Measurements from ENCODE around the gene RHBG. TPM values are rescaled to one million over a fixed set of nuclear protein-coding genes. Genes with fewer than 3 reads are reported as not detected.

Gene RHBG
- not detected in 2 replicates for polyA plus RNA-seq

GRCh38 chr1:156368889-156369684, at the start of gene RHBG:
TSS of gene RHBG (plus strand) at chr1:156369211. CDS start at chr1:156369250, 39 bp downstream.

GRCh38 chr1:156338180-156338976, 30.6 kb upstream of the RHBG start, which contains the start of the genes CCT3 and TSACC:
TSS of gene CCT3 (minus strand) at chr1:156338292. CDS start at chr1:156338184, 108 bp downstream.
TSS of gene TSACC (plus strand) at chr1:156338526. CDS start at chr1:156339758, 1,232 bp downstream.

Other genes starting within 250 kb of the RHBG start
- 0.15 and 2.8 TPM in 2 replicates for gene SEMA4A, start 215.6 kb upstream of the RHBG start, polyA plus RNA-seq
- 8.0 and 20.7 TPM in 2 replicates for gene SLC25A44, start 175.1 kb upstream of the RHBG start, polyA plus RNA-seq
- 5.2 and 18.5 TPM in 2 replicates for gene PMF1, start 156.2 kb upstream of the RHBG start, polyA plus RNA-seq
- not detected in 2 replicates for gene BGLAP, start 127.0 kb upstream of the RHBG start, polyA plus RNA-seq
- 0.20 and 1.6 TPM in 2 replicates for gene PAQR6, start 121.2 kb upstream of the RHBG start, polyA plus RNA-seq
- gene SMG5, start 86.4 kb upstream of the RHBG start, polyA plus RNA-seq, result 1.3 and 2.2 TPM in 2 replicates
- 0.39 and 0.52 TPM in 2 replicates for gene TMEM79, start 84.9 kb upstream of the RHBG start, polyA plus RNA-seq
- 12.5 and 19.4 TPM in 2 replicates for gene GLMP, start 73.5 kb upstream of the RHBG start, polyA plus RNA-seq
- not detected in 2 replicates for gene VHLL, start 69.9 kb upstream of the RHBG start, polyA plus RNA-seq
- 121 and 150 TPM in 2 replicates for gene CCT3, start 30.9 kb upstream of the RHBG start, polyA plus RNA-seq
- 3.0 and 3.1 TPM in 2 replicates for gene TSACC, start 30.7 kb upstream of the RHBG start, polyA plus RNA-seq
- gene MEF2D, start 131.6 kb downstream of the RHBG start, polyA plus RNA-seq, result 2.1 and 3.2 TPM in 2 replicates
- 0.07 and 0.09 TPM in 2 replicates for gene IQGAP3, start 203.4 kb downstream of the RHBG start, polyA plus RNA-seq
- not detected in 2 replicates for gene TTC24, start 210.5 kb downstream of the RHBG start, polyA plus RNA-seq
- gene NAXE, start 222.6 kb downstream of the RHBG start, polyA plus RNA-seq, result 35.4 and 46.0 TPM in 2 replicates
- 46.2 and 58.6 TPM in 2 replicates for gene GPATCH4, start 232.3 kb downstream of the RHBG start, polyA plus RNA-seq